WTC11 (cell line): Measurements from ENCODE around the gene LGALS1.

ENCODE experiments used
- CREB1 ChIP-seq: sonication (generic); formaldehyde crosslinking; IDR thresholded peaks from 2 replicates; pipeline ENCODE4 v1.8.0; 2023; ENCODE audit warnings: mild to moderate bottlenecking, missing genetic modification reagents
- SP1 ChIP-seq: sonication (generic); formaldehyde crosslinking; conservative IDR thresholded peaks from 2 replicates; pipeline ENCODE4 v1.8.1; 2022; ENCODE audit warnings: missing genetic modification reagents

- no peak for TF ChIP-seq SP1 (CRISPR knock-in tag)
- no peak for TF ChIP-seq CREB1 (CRISPR knock-in tag)
These were observed 24.8 kb upstream of the LGALS1 start for GRCh38 chr22:37650463-37651136.
